Measurements from ENCODE around the gene MACC1. TPM values are rescaled to one million over a fixed set of nuclear protein-coding genes. Genes with fewer than 3 reads are reported as not detected.

The MACC1 gene
- total and polyA plus RNA-seq, 8 donors: 1.5 to 27.0 (median 9.6) TPM

DNA sequence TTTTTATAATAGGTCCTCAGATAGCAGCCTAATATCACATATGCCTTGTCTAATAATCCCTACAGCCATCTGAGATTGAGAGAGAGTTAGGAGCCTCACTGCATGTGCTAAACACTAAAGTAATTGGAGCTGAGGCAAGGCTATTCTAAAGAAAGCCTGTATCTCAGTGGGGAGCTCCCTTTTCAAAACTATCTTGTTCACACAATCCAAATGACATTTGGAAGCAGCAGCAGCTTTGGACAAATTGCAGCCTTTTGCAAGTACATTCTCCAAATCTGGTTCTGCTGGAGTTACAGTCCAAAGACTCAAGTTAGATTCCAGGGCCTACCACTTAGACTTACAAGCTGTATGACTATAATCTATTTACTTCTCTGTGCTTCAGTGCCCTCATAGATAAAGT, 104.5 kb downstream of the MACC1 start:
- FAIRE-seq: no peak

DNA sequence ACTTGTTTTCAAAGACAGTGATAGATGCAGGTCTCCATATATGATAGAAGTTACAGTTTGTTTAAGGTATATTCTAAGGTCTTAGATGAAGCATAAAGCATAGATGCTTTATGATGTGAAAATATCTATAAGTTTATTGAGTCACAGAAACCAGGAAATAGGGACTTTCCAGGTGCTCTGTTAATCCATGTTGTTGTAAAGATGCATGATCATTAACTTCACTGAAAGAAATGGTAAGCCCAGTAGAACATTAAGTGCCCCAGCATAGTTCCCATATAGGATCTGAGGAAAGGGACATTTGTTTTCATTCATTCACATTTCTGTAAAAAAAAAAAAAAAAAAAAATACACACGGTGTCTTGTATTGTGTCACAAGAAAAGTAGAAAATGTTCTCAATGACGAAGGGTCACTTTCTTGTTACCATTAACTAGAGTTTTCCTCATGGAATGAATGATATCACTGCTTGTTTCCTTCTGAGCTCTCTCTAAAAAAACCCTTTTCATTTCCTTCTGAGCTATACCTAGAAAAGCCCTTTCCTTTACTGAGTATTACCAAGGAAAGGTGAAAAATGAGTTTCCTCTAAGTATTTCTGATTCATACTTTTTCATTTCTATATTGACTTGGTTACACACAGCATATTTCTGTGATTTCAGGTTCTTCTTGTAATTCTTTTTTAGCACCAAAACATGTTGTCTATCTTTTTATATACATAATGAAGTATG, 105.2 kb downstream of the MACC1 start:
- H3K4me1 ChIP-seq: no peaks in the 10 kb centered on the region
- WGBS, 2 donors: 87 to 89% methylated on average over 2 of the region's 2 CpGs
- DNase-seq: no peak
- H3K4me3 ChIP-seq: no peak overlapping the region
- H3K27ac ChIP-seq: no peak overlapping the region
- no peaks in the 10 kb centered on the region for H3K27me3 ChIP-seq
- TF ChIP-seq, protein P1, sequence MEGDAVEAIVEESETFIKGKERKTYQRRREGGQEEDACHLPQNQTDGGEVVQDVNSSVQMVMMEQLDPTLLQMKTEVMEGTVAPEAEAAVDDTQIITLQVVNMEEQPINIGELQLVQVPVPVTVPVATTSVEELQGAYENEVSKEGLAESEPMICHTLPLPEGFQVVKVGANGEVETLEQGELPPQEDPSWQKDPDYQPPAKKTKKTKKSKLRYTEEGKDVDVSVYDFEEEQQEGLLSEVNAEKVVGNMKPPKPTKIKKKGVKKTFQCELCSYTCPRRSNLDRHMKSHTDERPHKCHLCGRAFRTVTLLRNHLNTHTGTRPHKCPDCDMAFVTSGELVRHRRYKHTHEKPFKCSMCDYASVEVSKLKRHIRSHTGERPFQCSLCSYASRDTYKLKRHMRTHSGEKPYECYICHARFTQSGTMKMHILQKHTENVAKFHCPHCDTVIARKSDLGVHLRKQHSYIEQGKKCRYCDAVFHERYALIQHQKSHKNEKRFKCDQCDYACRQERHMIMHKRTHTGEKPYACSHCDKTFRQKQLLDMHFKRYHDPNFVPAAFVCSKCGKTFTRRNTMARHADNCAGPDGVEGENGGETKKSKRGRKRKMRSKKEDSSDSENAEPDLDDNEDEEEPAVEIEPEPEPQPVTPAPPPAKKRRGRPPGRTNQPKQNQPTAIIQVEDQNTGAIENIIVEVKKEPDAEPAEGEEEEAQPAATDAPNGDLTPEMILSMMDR (IDR thresholded peaks at IDR 0.05): no peak
- H3K9me3 ChIP-seq: no peaks in the 10 kb centered on the region
- no peaks in the 10 kb centered on the region for H3K36me3 ChIP-seq
- FAIRE-seq: no peak
- intact Hi-C loops (cut with DNase I): no loop called here
- ATAC-seq: no peak

More for the DNA sequence above, 104.5 kb downstream of the MACC1 start:
- no peaks in the 10 kb centered on the region for H3K36me3 ChIP-seq
- no peak overlapping the region for H3K4me3 ChIP-seq
- no peaks in the 10 kb centered on the region for H3K9me3 ChIP-seq
- intact Hi-C loops (cut with DNase I): no loop called here
- H3K27ac ChIP-seq: no peak overlapping the region
- no peaks in the 10 kb centered on the region for H3K4me1 ChIP-seq
- no peak for ATAC-seq
- DNase-seq: no peak
- no peaks in the 10 kb centered on the region for H3K27me3 ChIP-seq
- TF ChIP-seq, protein P1 (IDR thresholded peaks at IDR 0.05): no peak

DNA sequence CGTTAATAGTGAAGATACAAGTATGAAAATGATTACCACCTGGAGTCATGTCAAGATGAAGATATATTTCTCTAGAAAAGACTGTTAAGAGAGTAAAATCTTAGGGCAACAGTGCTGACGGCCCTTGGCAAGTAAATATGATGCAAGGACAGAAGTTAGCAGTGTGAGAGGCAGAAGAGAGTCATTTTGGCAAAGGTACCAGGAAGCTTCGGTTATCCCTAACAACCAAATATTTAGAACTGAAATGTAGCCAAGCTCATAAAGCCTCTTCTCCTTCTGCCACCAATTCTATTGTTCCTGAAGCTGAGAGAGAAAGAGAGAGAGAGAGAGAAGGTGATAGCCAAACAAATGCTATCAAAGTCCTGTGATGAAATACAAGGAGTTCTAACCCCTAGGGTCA, 109.6 kb downstream of the MACC1 start:
- intact Hi-C loops (cut with DNase I): no loop called here
- TF ChIP-seq, protein P1 (IDR thresholded peaks at IDR 0.05): no peak
- Histone ChIP-seq H3K9me3 (no peaks in the 10 kb centered on the region), H3K4me3 (no peak overlapping the region), H3K27me3 (no peaks in the 10 kb centered on the region), H3K4me1 (no peaks in the 10 kb centered on the region), H3K36me3 (no peaks in the 10 kb centered on the region), H3K27ac (no peak overlapping the region)
- WGBS, 2 donors: 45 to 50% methylated on average over 3 of the region's 3 CpGs
- ATAC-seq (peak in 3 of 4 donors; percentile 25 to 68 (median 48)), FAIRE-seq (no peak), DNase-seq (no peak)

DNA sequence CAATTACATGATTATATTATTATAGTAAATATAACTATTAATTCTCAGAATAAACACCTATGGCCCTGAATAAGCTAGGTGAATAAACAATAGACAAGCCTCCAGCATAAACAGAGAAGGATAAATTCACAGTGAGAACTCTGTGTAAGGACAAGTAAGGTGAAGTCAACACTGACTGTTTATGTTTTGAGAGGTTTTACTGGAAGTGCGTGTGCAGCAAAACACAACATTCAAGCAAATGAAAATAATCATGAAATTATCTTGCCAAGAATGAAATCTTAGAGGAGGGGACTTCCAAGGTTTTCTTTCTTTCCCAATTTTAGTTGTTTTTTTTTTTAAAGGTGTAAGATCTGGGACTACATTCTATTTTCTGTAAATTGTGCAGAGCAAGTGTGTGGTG, 112.5 kb downstream of the MACC1 start:
- Histone ChIP-seq H3K4me1 (no peaks in the 10 kb centered on the region), H3K4me3 (no peak overlapping the region), H3K27me3 (no peaks in the 10 kb centered on the region), H3K27ac (no peak overlapping the region), H3K9me3 (no peaks in the 10 kb centered on the region), H3K36me3 (no peaks in the 10 kb centered on the region)
- TF ChIP-seq, protein P1 (IDR thresholded peaks at IDR 0.05): no peak
- DNase-seq (no peak), ATAC-seq (no peak), FAIRE-seq (no peak)
- WGBS, 2 donors: 84 to 87% methylated on average over 1 of the region's 1 CpG
- intact Hi-C loops (cut with DNase I): no loop called here

DNA sequence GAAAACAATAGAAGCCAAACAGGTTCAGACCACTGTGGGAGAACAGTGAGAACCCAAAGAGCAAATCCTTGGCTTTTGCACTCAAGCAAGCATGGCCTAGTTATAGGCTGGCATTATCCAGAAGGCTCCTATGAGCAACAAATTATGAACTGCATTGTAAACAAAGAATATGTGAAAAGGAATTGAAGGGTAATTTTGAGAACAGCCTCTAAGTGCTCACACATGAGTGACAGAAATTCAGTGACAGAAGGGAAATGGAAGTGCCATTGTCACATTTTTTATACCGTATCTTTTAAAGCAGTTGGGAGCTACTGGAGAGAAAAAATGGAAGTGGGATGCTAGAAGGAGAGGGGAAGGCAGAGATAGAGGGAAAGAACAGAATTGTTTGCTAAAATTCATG, 114.2 kb downstream of the MACC1 start:
- no peaks in the 10 kb centered on the region for H3K9me3 ChIP-seq
- no peak overlapping the region for H3K27ac ChIP-seq
- FAIRE-seq (no peak), ATAC-seq (no peak), DNase-seq (no peak)
- WGBS, 2 donors: 41 to 53% methylated on average over 1 of the region's 1 CpG
- no peaks in the 10 kb centered on the region for H3K4me1 ChIP-seq
- TF ChIP-seq, protein P1 (IDR thresholded peaks at IDR 0.05): no peak
- no peak overlapping the region for H3K4me3 ChIP-seq
- intact Hi-C loops (cut with DNase I): no loop called here
- no peaks in the 10 kb centered on the region for H3K27me3 ChIP-seq
- H3K36me3 ChIP-seq: no peaks in the 10 kb centered on the region

All from pancreas (tissue), 10 donors.